Muscle layer of colon (tissue), 2 donors: ENCODE measurements around the gene WDR47.
"Not testable (repeated sequence)": the region's sequence is repeated elsewhere in the genome, so short reads cannot be mapped to it uniquely, and the experiment has no call there.

Source experiments
- H3K27ac ChIP-seq: one replicate; pipeline ENCODE4 v1.7.0; 2013; ENCODE audit warnings: low read depth, mild to moderate bottlenecking, low read length, moderate library complexity
- H3K27me3 ChIP-seq, 2 donors: one replicate each; pipeline ENCODE4 v1.7.0; 2013; ENCODE audit warnings: low read length in 2 of 2, mild to moderate bottlenecking in 2 of 2; ENCODE audit not compliant: insufficient read depth in 2 of 2, control insufficient read depth in 1 of 2
- H3K36me3 ChIP-seq: one replicate; pipeline ENCODE4 v1.7.0; 2013; ENCODE audit warnings: mild to moderate bottlenecking, low read length; ENCODE audit not compliant: insufficient read depth
- H3K4me1 ChIP-seq: one replicate; pipeline ENCODE4 v1.7.0; 2013; ENCODE audit warnings: mild to moderate bottlenecking, low read length; ENCODE audit not compliant: insufficient read depth
- H3K4me3 ChIP-seq, 2 donors: one replicate each; pipeline ENCODE4 v1.7.0; 2013; ENCODE audit warnings: low read length in 2 of 2, low read depth in 1 of 2, mild to moderate bottlenecking in 1 of 2, moderate library complexity in 1 of 2
- H3K9ac ChIP-seq: one replicate; pipeline ENCODE4 v1.7.0; 2013; ENCODE audit warnings: low read length
- H3K9me3 ChIP-seq: one replicate; pipeline ENCODE4 v1.7.0; 2013; ENCODE audit warnings: mild to moderate bottlenecking, low read length
- donor health status: abdominal sarcoma.
- donor health status: Adenocarcinoma of cecum.

WDR47 gene

GRCh38 chr1:108960719-108961118 lies 81.2 kb downstream of the WDR47 start:
- peaks cover 7% of the 10 kb centered on the region for H3K4me1 ChIP-seq

GRCh38 chr1:108957888-108958287 lies 84.0 kb downstream of the WDR47 start:
- no peak overlapping the region for H3K9ac ChIP-seq
- H3K4me3 ChIP-seq, result no peak overlapping the region
- H3K27me3 ChIP-seq, result no peaks in the 10 kb centered on the region
- peaks cover 14% of the 10 kb centered on the region for H3K4me1 ChIP-seq
- H3K36me3 ChIP-seq, result peaks cover 16% of the 10 kb centered on the region
- no peaks in the 10 kb centered on the region for H3K9me3 ChIP-seq
- H3K27ac ChIP-seq, result no peak overlapping the region

More at GRCh38 chr1:108960719-108961118, 81.2 kb downstream of the WDR47 start:
- Histone ChIP-seq H3K27ac (no peak overlapping the region), H3K4me3 (no peak overlapping the region), H3K9ac (no peak overlapping the region), H3K9me3 (no peaks in the 10 kb centered on the region), H3K27me3 (no peaks in the 10 kb centered on the region), H3K36me3 (peaks cover 7% of the 10 kb centered on the region)

- no peak overlapping the region for H3K4me3 ChIP-seq
- no peaks in the 10 kb centered on the region for H3K9me3 ChIP-seq
- peaks cover 6% of the 10 kb centered on the region for H3K4me1 ChIP-seq
- no peak overlapping the region for H3K9ac ChIP-seq
- no peaks in the 10 kb centered on the region for H3K27me3 ChIP-seq
- no peak overlapping the region for H3K27ac ChIP-seq
- H3K36me3 ChIP-seq, result peaks cover 16% of the 10 kb centered on the region
Measured at GRCh38 chr1:108955881-108956280, 86.0 kb downstream of the WDR47 start.

GRCh38 chr1:108955111-108955510 lies 86.8 kb downstream of the WDR47 start:
- H3K27me3 ChIP-seq, result no peaks in the 10 kb centered on the region
- no peak overlapping the region for H3K9ac ChIP-seq
- H3K36me3 ChIP-seq, result peaks cover 16% of the 10 kb centered on the region
- H3K4me1 ChIP-seq, result peaks cover 6% of the 10 kb centered on the region
- no peaks in the 10 kb centered on the region for H3K9me3 ChIP-seq
- no peak overlapping the region for H3K4me3 ChIP-seq
- H3K27ac ChIP-seq, result no peak overlapping the region

- Histone ChIP-seq H3K9me3 (no peaks in the 10 kb centered on the region), H3K27me3 (no peaks in the 10 kb centered on the region), H3K4me3 (no peak overlapping the region), H3K4me1 (peaks cover 11% of the 10 kb centered on the region), H3K9ac (no peak overlapping the region), H3K36me3 (peaks cover 15% of the 10 kb centered on the region), H3K27ac (no peak overlapping the region)
Measured at GRCh38 chr1:108953452-108953851, 88.5 kb downstream of the WDR47 start.

GRCh38 chr1:108951242-108951641 lies 90.7 kb downstream of the WDR47 start:
- H3K36me3 ChIP-seq, result peaks cover 16% of the 10 kb centered on the region
- no peak overlapping the region for H3K4me3 ChIP-seq
- no peaks in the 10 kb centered on the region for H3K9me3 ChIP-seq
- no peak overlapping the region for H3K9ac ChIP-seq
- no peak overlapping the region for H3K27ac ChIP-seq
- H3K27me3 ChIP-seq, result no peaks in the 10 kb centered on the region
- peaks cover 20% of the 10 kb centered on the region for H3K4me1 ChIP-seq

- Histone ChIP-seq H3K9me3 (no peaks in the 10 kb centered on the region), H3K36me3 (peaks cover 7% of the 10 kb centered on the region), H3K27me3 (no peaks in the 10 kb centered on the region), H3K9ac (no peak overlapping the region), H3K4me3 (no peak overlapping the region), H3K27ac (no peak overlapping the region), H3K4me1 (peaks cover 20% of the 10 kb centered on the region)
Measured at GRCh38 chr1:108949044-108949443, 92.9 kb downstream of the WDR47 start.

- H3K27ac ChIP-seq, result peak overlapping the region; percentile 15
- no peaks in the 10 kb centered on the region for H3K9me3 ChIP-seq
- no peak overlapping the region for H3K9ac ChIP-seq
- peaks cover 14% of the 10 kb centered on the region for H3K4me1 ChIP-seq
- peak overlapping the region in 1 of 2 donors; percentile 41 for H3K4me3 ChIP-seq
- H3K36me3 ChIP-seq, result peaks cover 15% of the 10 kb centered on the region
- no peaks in the 10 kb centered on the region for H3K27me3 ChIP-seq
Measured at GRCh38 chr1:108947871-108948525, 93.9 kb downstream of the WDR47 start.

GRCh38 chr1:108936170-108936569 lies 105.7 kb downstream of the WDR47 start:
- Histone ChIP-seq H3K9ac (no peak overlapping the region), H3K4me1 (no peaks in the 10 kb centered on the region), H3K4me3 (no peak overlapping the region), H3K27me3 (no peaks in the 10 kb centered on the region), H3K27ac (no peak overlapping the region), H3K36me3 (peaks cover 62% of the 10 kb centered on the region), H3K9me3 (no peaks in the 10 kb centered on the region)

- Histone ChIP-seq H3K27me3 (no peaks in the 10 kb centered on the region), H3K9me3 (no peaks in the 10 kb centered on the region), H3K36me3 (peaks cover 73% of the 10 kb centered on the region), H3K4me1 (no peaks in the 10 kb centered on the region), H3K9ac (no peak overlapping the region), H3K27ac (no peak overlapping the region), H3K4me3 (no peak overlapping the region)
Measured at GRCh38 chr1:108933944-108934343, 108.0 kb downstream of the WDR47 start.

GRCh38 chr1:108927565-108927964 lies 114.3 kb downstream of the WDR47 start:
- H3K4me1 ChIP-seq, H3K4me3 ChIP-seq, H3K27ac ChIP-seq, H3K9ac ChIP-seq, H3K9me3 ChIP-seq, H3K27me3 ChIP-seq: not testable (repeated sequence)
- H3K36me3 ChIP-seq, result peaks cover 69% of the 10 kb centered on the region

GRCh38 chr1:108925920-108926319 lies 116.0 kb downstream of the WDR47 start:
- Histone ChIP-seq H3K9me3 (no peaks in the 10 kb centered on the region), H3K36me3 (peaks cover 71% of the 10 kb centered on the region), H3K4me1 (no peaks in the 10 kb centered on the region), H3K4me3 (no peak overlapping the region), H3K27ac (no peak overlapping the region), H3K9ac (no peak overlapping the region), H3K27me3 (no peaks in the 10 kb centered on the region)
